Gastrocnemius medialis (tissue), 4 donors: ENCODE data around the gene LMAN1. TPM values are rescaled to one million over a fixed set of nuclear protein-coding genes. Genes with fewer than 3 reads are reported as not detected.

ENCODE experiments used
- ATAC-seq, 2 donors: fragments of 150-250 bp; one replicate each; pipeline ENCODE4 v1.9.1; 2016
- DNase-seq, 2 donors: peaks; one replicate each; pipeline ENCODE4 v3.0.0-alpha.2; 2019
- H3K27ac ChIP-seq, 4 donors: fragments of 200-600 bp; sonication (generic); 1 replicate in 1 of 4; 2 replicates in 3 of 4; pipeline ENCODE4 v1.5.1; 2016 to 2018; ENCODE audit warnings: mild to moderate bottlenecking in 2 of 4, moderate library complexity in 1 of 4
- H3K27me3 ChIP-seq, 3 donors: fragments of 200-600 bp; sonication (generic) in 2 of 3; 1 replicate in 1 of 3; 2 replicates in 2 of 3; pipeline versions ENCODE4 v1.5.1 to v1.6.0; 2016 to 2019; ENCODE audit warnings: mild to moderate bottlenecking in 1 of 3, moderate library complexity in 1 of 3
- H3K36me3 ChIP-seq, 2 donors: fragments of 200-600 bp; sonication (generic) in 1 of 2; one replicate each; pipeline ENCODE4 v1.5.1; 2017 to 2018
- H3K4me1 ChIP-seq, 2 donors: fragments of 200-600 bp; sonication (generic) in 1 of 2; one replicate each; pipeline ENCODE4 v1.5.1; 2016 to 2017; ENCODE audit warnings: mild to moderate bottlenecking in 2 of 2
- H3K4me3 ChIP-seq, 4 donors: fragments of 200-600 bp; sonication (generic) in 3 of 4; 1 replicate in 1 of 4; 2 replicates in 3 of 4; pipeline ENCODE4 v1.5.1; 2016 to 2019; ENCODE audit warnings: mild to moderate bottlenecking in 2 of 4
- H3K9me3 ChIP-seq, 3 donors: fragments of 200-600 bp; sonication (generic) in 2 of 3; 1 replicate in 1 of 3; 2 replicates in 2 of 3; pipeline ENCODE4 v1.5.1; 2016 to 2019
- CTCF ChIP-seq, 5 experiments: fragments of 450-650 bp in 3 of 5; fragments of 200-600 bp in 2 of 5; sonication (generic) in 2 of 5; IDR thresholded peaks in 4 of 5; conservative IDR thresholded peaks in 1 of 5; 1 replicate in 4 of 5; 2 replicates in 1 of 5; pipeline ENCODE4 v1.5.1; 2016 to 2019; ENCODE audit warnings: antibody characterized with exemption in 5 of 5, mild to moderate bottlenecking in 3 of 5, moderate library complexity in 3 of 5
- POLR2A ChIP-seq, 2 donors: fragments of 450-650 bp; IDR thresholded peaks; one replicate each; pipeline ENCODE4 v1.6.1; 2017; ENCODE audit warnings: antibody characterized with exemption in 2 of 2, mild to moderate bottlenecking in 2 of 2, moderate library complexity in 2 of 2
- in situ Hi-C, 4 donors: fragments of 200-750 bp; cut with MboI; loops; one replicate each; pipeline versions ENCODE4 v1.15.0 to v1.8.0; 2017; ENCODE audit warnings: low sequenced_read_pairs in 4 of 4
- intact Hi-C: fragments of 100-400 bp; cut with DNase I; formaldehyde crosslinking; loops from one replicate; pipeline ENCODE4 v1.15.1; 2023; ENCODE audit warnings: low total_unique reads
- total RNA-seq, 4 donors: library from RNA; depleted of rRNA; stranded (reverse); fragments of >200 nt; gene quantifications; one replicate each; pipeline versions ENCODE4 v1.1.0 to v1.2.3, GENCODE V29; 2016

The LMAN1 gene
- total RNA-seq, 4 donors from 2014 or later = 48.6 to 74.8 (median 59.2) TPM

- intact Hi-C loops (no loop called here), in situ Hi-C loops (no loop called here)
- H3K9me3 ChIP-seq = no peaks in the 10 kb centered on the region
- no peak for DNase-seq
- H3K4me1 ChIP-seq = no peaks in the 10 kb centered on the region
- ATAC-seq = no peak
- H3K36me3 ChIP-seq = peaks cover 0 to 42% of the 10 kb centered on the region in 2 donors
- no peaks in the 10 kb centered on the region for H3K27me3 ChIP-seq
- no peak overlapping the region for H3K27ac ChIP-seq
- H3K4me3 ChIP-seq = no peak overlapping the region
- TF ChIP-seq CTCF (IDR thresholded peaks at IDR 0.05 in 4 of 5, conservative IDR thresholded peaks at IDR 0.05 in 1 of 5) (no peak), POLR2A (IDR thresholded peaks at IDR 0.05) (no peak)
These were observed 33.1 kb downstream of the LMAN1 start for GRCh38 chr18:59325965-59326364.

GRCh38 chr18:59324623-59324971 lies 34.5 kb downstream of the LMAN1 start:
- ATAC-seq (no peak), DNase-seq (no peak)
- H3K4me3 ChIP-seq = no peak overlapping the region
- no peaks in the 10 kb centered on the region for H3K9me3 ChIP-seq
- no peaks in the 10 kb centered on the region for H3K4me1 ChIP-seq
- no peaks in the 10 kb centered on the region for H3K27me3 ChIP-seq
- TF ChIP-seq CTCF (IDR thresholded peaks at IDR 0.05 in 4 of 5, conservative IDR thresholded peaks at IDR 0.05 in 1 of 5) (no peak), POLR2A (IDR thresholded peaks at IDR 0.05) (no peak)
- intact Hi-C loops (no loop called here), in situ Hi-C loops (loop anchor here in 1 of 4 donors (25.0 kb wide), 1 partner anchor 88 kb away; no protein-coding TSS in a partner anchor)
- peaks cover 0 to 30% of the 10 kb centered on the region in 2 donors for H3K36me3 ChIP-seq
- H3K27ac ChIP-seq = no peak overlapping the region

- no peak for TF ChIP-seq CTCF (IDR thresholded peaks at IDR 0.05 in 4 of 5, conservative IDR thresholded peaks at IDR 0.05 in 1 of 5)
- no peak for TF ChIP-seq POLR2A (IDR thresholded peaks at IDR 0.05)
- Histone ChIP-seq H3K4me3 (no peak overlapping the region), H3K27me3 (no peaks in the 10 kb centered on the region), H3K4me1 (no peaks in the 10 kb centered on the region), H3K36me3 (peaks cover 0 to 25% of the 10 kb centered on the region in 2 donors), H3K9me3 (no peaks in the 10 kb centered on the region), H3K27ac (no peak overlapping the region)
- intact Hi-C loops (no loop called here), in situ Hi-C loops (loop anchor here in 1 of 4 donors (25.0 kb wide), 1 partner anchor 88 kb away; no protein-coding TSS in a partner anchor)
- no peak for DNase-seq
- no peak for ATAC-seq
These were observed 35.0 kb downstream of the LMAN1 start for GRCh38 chr18:59323931-59324622.

GRCh38 chr18:59318460-59319050 lies 40.5 kb downstream of the LMAN1 start, which contains the start of gene CPLX4:
CPLX4 (minus strand) TSS chr18:59318649; CDS start chr18:59318462, 187 bp downstream.
- Histone ChIP-seq H3K27me3 (no peaks in the 10 kb centered on the region), H3K4me1 (no peaks in the 10 kb centered on the region), H3K9me3 (no peaks in the 10 kb centered on the region), H3K27ac (no peak within 1 kb of the TSS), H3K36me3 (no peaks in the 10 kb centered on the region), H3K4me3 (no peak within 1 kb of the TSS)
- no peak for TF ChIP-seq CTCF (IDR thresholded peaks at IDR 0.05 in 4 of 5, conservative IDR thresholded peaks at IDR 0.05 in 1 of 5)
- no peak for TF ChIP-seq POLR2A (IDR thresholded peaks at IDR 0.05)
- intact Hi-C loops = no loop called here
- in situ Hi-C loops = loop anchor here in 1 of 4 donors (25.0 kb wide), 1 partner anchor 94 kb away; no protein-coding TSS in a partner anchor
- ATAC-seq = no peak
- DNase-seq = no peak
